H9 (cell line): ENCODE measurements around the gene SLC19A1. TPM values are rescaled to one million over a fixed set of nuclear protein-coding genes. Genes with fewer than 3 reads are reported as not detected.

Experiments
- DNase-seq: peaks from one replicate; pipeline ENCODE4 v3.0.0-alpha.2; 2017
- H2AFZ ChIP-seq: one replicate; pipeline ENCODE4 v1.6.1; 2013; ENCODE audit warnings: mild to moderate bottlenecking, low read length, control low read depth, moderate library complexity
- H2AK5ac ChIP-seq: 2 replicates; pipeline ENCODE4 v1.6.1; 2013; ENCODE audit warnings: low read length, control low read depth, mixed read lengths; ENCODE audit not compliant: insufficient read length
- H2BK120ac ChIP-seq: one replicate; pipeline ENCODE4 v1.6.1; 2013; ENCODE audit warnings: low read depth, mild to moderate bottlenecking, low read length, control low read depth, inconsistent platforms; ENCODE audit not compliant: poor library complexity, severe bottlenecking
- H2BK12ac ChIP-seq: 2 replicates; pipeline ENCODE4 v1.6.1; 2013; ENCODE audit warnings: low read length, control low read depth, mixed read lengths, low read depth; ENCODE audit not compliant: insufficient read length
- H2BK15ac ChIP-seq: 2 replicates; pipeline ENCODE4 v1.6.1; 2013; ENCODE audit warnings: low read depth, low read length, control low read depth
- H2BK20ac ChIP-seq: one replicate; pipeline ENCODE4 v1.6.1; 2013; ENCODE audit warnings: low read depth, mild to moderate bottlenecking, low read length, control low read depth, inconsistent platforms; ENCODE audit not compliant: poor library complexity, severe bottlenecking
- H2BK5ac ChIP-seq: 2 replicates; pipeline ENCODE4 v1.6.1; 2013; ENCODE audit warnings: low read length, control low read depth, mixed read lengths; ENCODE audit not compliant: insufficient read length
- H3K14ac ChIP-seq: 2 replicates; pipeline ENCODE4 v1.6.1; 2013; ENCODE audit warnings: low read length, control low read depth; ENCODE audit not compliant: insufficient read depth
- H3K18ac ChIP-seq: 2 replicates; pipeline ENCODE4 v1.6.1; 2013; ENCODE audit warnings: low read depth, mild to moderate bottlenecking, mixed read lengths, low read length, control low read depth; ENCODE audit not compliant: insufficient read length
- H3K23ac ChIP-seq: 2 replicates; pipeline ENCODE4 v1.6.1; 2013; ENCODE audit warnings: low read length, control low read depth, mixed read lengths, low read depth; ENCODE audit not compliant: insufficient read length
- H3K23me2 ChIP-seq: 2 replicates; pipeline ENCODE4 v1.6.1; 2013; ENCODE audit warnings: low read depth, mild to moderate bottlenecking, mixed read lengths, low read length, control low read depth; ENCODE audit not compliant: insufficient read length, poor library complexity, severe bottlenecking
- H3K27ac ChIP-seq: 2 replicates; pipeline ENCODE4 v1.5.1; 2013; ENCODE audit warnings: low read length, control low read depth, mixed read lengths, low read depth; ENCODE audit not compliant: insufficient read length
- H3K27me3 ChIP-seq: 2 replicates; pipeline ENCODE4 v1.6.1; 2013; ENCODE audit warnings: low read length, control low read depth, inconsistent platforms; ENCODE audit not compliant: insufficient read depth
- H3K4ac ChIP-seq: 2 replicates; pipeline ENCODE4 v1.6.1; 2013; ENCODE audit warnings: low read depth, mild to moderate bottlenecking, control low read depth, inconsistent platforms, low read length, moderate library complexity
- H3K4me1 ChIP-seq: 2 replicates; pipeline ENCODE4 v1.6.1; 2013; ENCODE audit warnings: low read length, control low read depth, inconsistent platforms; ENCODE audit not compliant: insufficient read depth
- H3K4me2 ChIP-seq: 2 replicates; pipeline ENCODE4 v1.6.1; 2013; ENCODE audit warnings: low read length, control low read depth, mixed read lengths; ENCODE audit not compliant: insufficient read length, insufficient read depth
- H3K56ac ChIP-seq: 2 replicates; pipeline ENCODE4 v1.6.1; 2013; ENCODE audit warnings: low read depth, mild to moderate bottlenecking, mixed read lengths, low read length, control low read depth; ENCODE audit not compliant: insufficient read length
- H3K79me1 ChIP-seq: 2 replicates; pipeline ENCODE4 v1.6.1; 2013; ENCODE audit warnings: low read depth, mild to moderate bottlenecking, moderate library complexity, low read length, control low read depth, inconsistent platforms; ENCODE audit not compliant: insufficient read depth, poor library complexity, severe bottlenecking
- H3K79me2 ChIP-seq: 2 replicates; pipeline ENCODE4 v1.6.1; 2013; ENCODE audit warnings: low read length, control low read depth, inconsistent platforms; ENCODE audit not compliant: insufficient read depth
- H3K9ac ChIP-seq: 2 replicates; pipeline ENCODE4 v1.6.1; 2013; ENCODE audit warnings: low read length, control low read depth, mixed read lengths; ENCODE audit not compliant: insufficient read length; ENCODE audit errors: extremely low read depth
- H3K9me3 ChIP-seq: one replicate; pipeline ENCODE4 v1.6.1; 2013; ENCODE audit warnings: low read depth, low read length, inconsistent platforms; ENCODE audit not compliant: control insufficient read depth
- H3T11ph ChIP-seq: one replicate; pipeline ENCODE4 v1.6.1; 2013; ENCODE audit warnings: mild to moderate bottlenecking, low read length, control low read depth, inconsistent platforms
- H4K20me1 ChIP-seq: one replicate; pipeline ENCODE4 v1.6.1; 2013; ENCODE audit not compliant: control insufficient read depth, insufficient read length, insufficient read depth
- H4K5ac ChIP-seq: 2 replicates; pipeline ENCODE4 v1.6.1; 2013; ENCODE audit warnings: low read depth, mild to moderate bottlenecking, mixed read lengths, low read length, control low read depth; ENCODE audit not compliant: insufficient read length
- H4K8ac ChIP-seq: replicated peaks from 2 replicates; pipeline ENCODE4 v1.6.1; 2013; ENCODE audit warnings: low read length, control low read depth, mixed read lengths, low read depth; ENCODE audit not compliant: insufficient read length
- H4K91ac ChIP-seq: 2 replicates; pipeline ENCODE4 v1.6.1; 2013; ENCODE audit warnings: low read depth, mild to moderate bottlenecking, moderate library complexity, mixed read lengths, low read length, control low read depth; ENCODE audit not compliant: insufficient read length
- H3K27ac Mint-ChIP-seq, 3 experiments: 2 replicates in 2 of 3; 3 replicates in 1 of 3; pipeline ENCODE4 v1.8.0; 2020 to 2021; ENCODE audit warnings: mixed read lengths in 3 of 3, mild to moderate bottlenecking in 1 of 3, moderate library complexity in 1 of 3
- H3K27me3 Mint-ChIP-seq: 2 replicates; pipeline ENCODE4 v1.8.0; 2021; ENCODE audit warnings: low read depth, mild to moderate bottlenecking, moderate library complexity, mixed read lengths
- H3K36me3 Mint-ChIP-seq, 3 experiments: 2 replicates in 2 of 3; 3 replicates in 1 of 3; pipeline ENCODE4 v1.8.0; 2020 to 2021; ENCODE audit warnings: low read depth in 3 of 3, mixed read lengths in 3 of 3; ENCODE audit not compliant: insufficient read depth in 1 of 3
- H3K4me1 Mint-ChIP-seq, 2 experiments: 2 replicates each; pipeline ENCODE4 v1.8.0; 2020; ENCODE audit warnings: mixed read lengths in 2 of 2
- H3K4me3 Mint-ChIP-seq, 2 experiments: 2 replicates in 1 of 2; 3 replicates in 1 of 2; pipeline ENCODE4 v1.8.0; 2020 to 2021; ENCODE audit warnings: mild to moderate bottlenecking in 2 of 2, mixed read lengths in 2 of 2, moderate library complexity in 1 of 2
- H3K9me3 Mint-ChIP-seq, 2 experiments: 2 replicates in 1 of 2; 3 replicates in 1 of 2; pipeline ENCODE4 v1.8.0; 2020; ENCODE audit warnings: mild to moderate bottlenecking in 2 of 2, mixed read lengths in 2 of 2, moderate library complexity in 1 of 2
- CTCF ChIP-seq: fragments of 200-600 bp; sonication (generic); conservative IDR thresholded peaks from 3 replicates; pipeline ENCODE4 v1.8.0; 2021; ENCODE audit warnings: antibody characterized with exemption, mild to moderate bottlenecking
- WGBS: extraction: QIAGEN DNeasy Blood & Tissue Kit; methylation state at CpG from one replicate; pipeline ENCODE4 v1.1.7; 2013; ENCODE audit warnings: missing lambda C conversion rate, low lambda C conversion rate, mixed read lengths; ENCODE audit not compliant: insufficient read length; ENCODE audit errors: extremely low coverage; 5-methylcytosine and 5-hydroxymethylcytosine counted together
- total RNA-seq: library from RNA; stranded (reverse); gene quantifications from 2 replicates; pipeline ENCODE4 v1.2.1, GENCODE V29; 2021

Gene SLC19A1
- total RNA-seq, 1 experiment from 2014 or later: 32.4 TPM

GRCh38 chr21:45522986-45523385 is 19.3 kb downstream of the SLC19A1 start:
- no peak for TF ChIP-seq CTCF
- Histone ChIP-seq H3K9me3 (peaks cover 3% of the 10 kb centered on the region), H3K56ac (no peak overlapping the region), H2BK15ac (no peak overlapping the region), H3K9ac (no peak overlapping the region), H2BK12ac (no peak overlapping the region), H3T11ph (no peak overlapping the region), H3K27ac (no peak overlapping the region), H2BK20ac (no peak overlapping the region), H2AK5ac (no peak overlapping the region), H4K91ac (no peak overlapping the region), H3K79me1 (no peaks in the 10 kb centered on the region), H4K5ac (no peak overlapping the region), H3K14ac (no peak overlapping the region), H3K23ac (no peak overlapping the region), H3K79me2 (no peaks in the 10 kb centered on the region), H4K20me1 (no peaks in the 10 kb centered on the region), H3K4me1 (no peaks in the 10 kb centered on the region), H3K18ac (no peak overlapping the region), H3K23me2 (no peaks in the 10 kb centered on the region), H3K4ac (no peak overlapping the region), H2BK5ac (no peak overlapping the region), H4K8ac (no peak overlapping the region), H2AFZ (no peak overlapping the region), H3K27me3 (no peaks in the 10 kb centered on the region), H3K4me2 (no peak overlapping the region), H2BK120ac (no peak overlapping the region)
- no CpG with 5 or more reads among the region's 6 CpGs for WGBS
- Mint-ChIP-seq H3K36me3 (peaks cover 61 to 73% (median 65%) of the 10 kb centered on the region in 3 experiments), H3K27ac (no peak overlapping the region), H3K9me3 (peaks cover 43 to 49% of the 10 kb centered on the region in 2 experiments), H3K27me3 (peaks cover 9% of the 10 kb centered on the region), H3K4me3 (no peak overlapping the region), H3K4me1 (no peaks in the 10 kb centered on the region; a peak in 1 of 4 replicates)
- no peak for DNase-seq
